ENCODE results near the gene ITCH. TPM values are rescaled to one million over a fixed set of nuclear protein-coding genes. Genes with fewer than 3 reads are reported as not detected.
A peak's percentile ranks its signal among the peaks of the same experiment; 100 is the strongest.
"Not testable (repeated sequence)": the region's sequence is repeated elsewhere in the genome, so short reads cannot be mapped to it uniquely, and the experiment has no call there.

The ITCH gene
- total RNA-seq, 3 donors from 2014 or later = 41.6 to 45.6 (median 45.1) TPM

- not testable (repeated sequence) for ATAC-seq; DNase-seq; H3K36me3 Mint-ChIP-seq (ENCODE audit: insufficient read depth); H3K9me3 Mint-ChIP-seq; H3K4me3 Mint-ChIP-seq; H3K27me3 Mint-ChIP-seq (ENCODE audit: low read depth)
- peaks cover 10% of the 10 kb centered on the region for H3K4me1 Mint-ChIP-seq (ENCODE audit: low read depth)
Observed at GRCh38 chr20:34359729-34360128, 3.3 kb upstream of the ITCH start.

GRCh38 chr20:34362502-34363061 is 491 bp upstream of the ITCH start:
- peaks cover 11% of the 10 kb centered on the region for H3K36me3 Mint-ChIP-seq (ENCODE audit: insufficient read depth)
- H3K4me3 Mint-ChIP-seq = peak overlapping the region; percentile 97
- peaks cover 31% of the 10 kb centered on the region for H3K4me1 Mint-ChIP-seq (ENCODE audit: low read depth)
- no peak for DNase-seq
- no peak for ATAC-seq
- no peaks in the 10 kb centered on the region for H3K9me3 Mint-ChIP-seq
- no peaks in the 10 kb centered on the region for H3K27me3 Mint-ChIP-seq (ENCODE audit: low read depth)

GRCh38 chr20:34363465-34364222 is 571 bp downstream of the ITCH start:
- H3K9me3 Mint-ChIP-seq = no peaks in the 10 kb centered on the region
- no peaks in the 10 kb centered on the region for H3K27me3 Mint-ChIP-seq (ENCODE audit: low read depth)
- H3K36me3 Mint-ChIP-seq (ENCODE audit: insufficient read depth) = peaks cover 12% of the 10 kb centered on the region
- DNase-seq (no peak), ATAC-seq (peak; percentile 59 to 64)
- peaks cover 40% of the 10 kb centered on the region for H3K4me1 Mint-ChIP-seq (ENCODE audit: low read depth)
- H3K4me3 Mint-ChIP-seq = peak overlapping the region; percentile 97

- H3K4me1 Mint-ChIP-seq (ENCODE audit: low read depth) = peaks cover 45% of the 10 kb centered on the region
- ATAC-seq (no peak), DNase-seq (no peak)
- H3K4me3 Mint-ChIP-seq = peak overlapping the region; percentile 97
- H3K27me3 Mint-ChIP-seq (ENCODE audit: low read depth) = no peaks in the 10 kb centered on the region
- H3K9me3 Mint-ChIP-seq = no peaks in the 10 kb centered on the region
- peaks cover 14% of the 10 kb centered on the region for H3K36me3 Mint-ChIP-seq (ENCODE audit: insufficient read depth)
Observed at GRCh38 chr20:34364223-34364506, 1.1 kb downstream of the ITCH start.

- no peak for DNase-seq
- peak overlapping the region; percentile 1 for H3K4me3 Mint-ChIP-seq
- ATAC-seq = no peak
- H3K27me3 Mint-ChIP-seq (ENCODE audit: low read depth) = no peaks in the 10 kb centered on the region
- peaks cover 50% of the 10 kb centered on the region for H3K4me1 Mint-ChIP-seq (ENCODE audit: low read depth)
- no peaks in the 10 kb centered on the region for H3K9me3 Mint-ChIP-seq
- peaks cover 22% of the 10 kb centered on the region for H3K36me3 Mint-ChIP-seq (ENCODE audit: insufficient read depth)
Observed at GRCh38 chr20:34365765-34366213, 2.7 kb downstream of the ITCH start.

- H3K9me3 Mint-ChIP-seq = no peaks in the 10 kb centered on the region
- no peak for DNase-seq
- peaks cover 23% of the 10 kb centered on the region for H3K36me3 Mint-ChIP-seq (ENCODE audit: insufficient read depth)
- H3K4me3 Mint-ChIP-seq = no peak overlapping the region
- ATAC-seq = no peak
- H3K27me3 Mint-ChIP-seq (ENCODE audit: low read depth) = no peaks in the 10 kb centered on the region
- peaks cover 50% of the 10 kb centered on the region for H3K4me1 Mint-ChIP-seq (ENCODE audit: low read depth)
Observed at GRCh38 chr20:34367155-34367554, 4.1 kb downstream of the ITCH start.

GRCh38 chr20:34367911-34368310 is 4.8 kb downstream of the ITCH start:
- DNase-seq; H3K4me3 Mint-ChIP-seq; H3K9me3 Mint-ChIP-seq; ATAC-seq; H3K27me3 Mint-ChIP-seq (ENCODE audit: low read depth): not testable (repeated sequence)
- peaks cover 23% of the 10 kb centered on the region for H3K36me3 Mint-ChIP-seq (ENCODE audit: insufficient read depth)
- peaks cover 50% of the 10 kb centered on the region for H3K4me1 Mint-ChIP-seq (ENCODE audit: low read depth)

GRCh38 chr20:34368547-34368946 is 5.5 kb downstream of the ITCH start:
- H3K4me3 Mint-ChIP-seq = no peak overlapping the region
- ATAC-seq (no peak), DNase-seq (no peak)
- peaks cover 46% of the 10 kb centered on the region for H3K4me1 Mint-ChIP-seq (ENCODE audit: low read depth)
- H3K27me3 Mint-ChIP-seq (ENCODE audit: low read depth) = no peaks in the 10 kb centered on the region
- peaks cover 22% of the 10 kb centered on the region for H3K36me3 Mint-ChIP-seq (ENCODE audit: insufficient read depth)
- H3K9me3 Mint-ChIP-seq = no peaks in the 10 kb centered on the region

- Mint-ChIP-seq H3K4me1 (ENCODE audit: low read depth) (peaks cover 46% of the 10 kb centered on the region), H3K9me3 (no peaks in the 10 kb centered on the region), H3K27me3 (ENCODE audit: low read depth) (no peaks in the 10 kb centered on the region), H3K36me3 (ENCODE audit: insufficient read depth) (peaks cover 23% of the 10 kb centered on the region), H3K4me3 (no peak overlapping the region)
- ATAC-seq = peak; percentile 72 to 75
- DNase-seq = no peak
Observed at GRCh38 chr20:34369265-34369664, 6.2 kb downstream of the ITCH start.

GRCh38 chr20:34370062-34370461 is 7.0 kb downstream of the ITCH start:
- Mint-ChIP-seq H3K27me3 (ENCODE audit: low read depth) (no peaks in the 10 kb centered on the region), H3K4me1 (ENCODE audit: low read depth) (peaks cover 45% of the 10 kb centered on the region), H3K4me3 (no peak overlapping the region), H3K36me3 (ENCODE audit: insufficient read depth) (peaks cover 25% of the 10 kb centered on the region), H3K9me3 (no peaks in the 10 kb centered on the region)
- no peak for ATAC-seq
- no peak for DNase-seq

- ATAC-seq = no peak
- no peak overlapping the region for H3K4me3 Mint-ChIP-seq
- no peak for DNase-seq
- no peaks in the 10 kb centered on the region for H3K9me3 Mint-ChIP-seq
- peaks cover 35% of the 10 kb centered on the region for H3K4me1 Mint-ChIP-seq (ENCODE audit: low read depth)
- no peaks in the 10 kb centered on the region for H3K27me3 Mint-ChIP-seq (ENCODE audit: low read depth)
- peaks cover 18% of the 10 kb centered on the region for H3K36me3 Mint-ChIP-seq (ENCODE audit: insufficient read depth)
Observed at GRCh38 chr20:34373445-34373844, 10.4 kb downstream of the ITCH start.

GRCh38 chr20:34374209-34374760 is 11.2 kb downstream of the ITCH start:
- DNase-seq (no peak), ATAC-seq (no peak)
- no peaks in the 10 kb centered on the region for H3K27me3 Mint-ChIP-seq (ENCODE audit: low read depth)
- no peak overlapping the region for H3K4me3 Mint-ChIP-seq
- no peaks in the 10 kb centered on the region for H3K9me3 Mint-ChIP-seq
- H3K4me1 Mint-ChIP-seq (ENCODE audit: low read depth) = peaks cover 31% of the 10 kb centered on the region
- peaks cover 15% of the 10 kb centered on the region for H3K36me3 Mint-ChIP-seq (ENCODE audit: insufficient read depth)

- ATAC-seq = no peak
- no peak for DNase-seq
- Mint-ChIP-seq H3K4me1 (ENCODE audit: low read depth) (peaks cover 31% of the 10 kb centered on the region), H3K27me3 (ENCODE audit: low read depth) (no peaks in the 10 kb centered on the region), H3K36me3 (ENCODE audit: insufficient read depth) (peaks cover 9% of the 10 kb centered on the region), H3K9me3 (no peaks in the 10 kb centered on the region), H3K4me3 (no peak overlapping the region)
Observed at GRCh38 chr20:34375977-34376430, 12.9 kb downstream of the ITCH start.

- Mint-ChIP-seq H3K36me3 (ENCODE audit: insufficient read depth) (peaks cover 7% of the 10 kb centered on the region), H3K4me3 (no peak overlapping the region), H3K4me1 (ENCODE audit: low read depth) (peaks cover 31% of the 10 kb centered on the region), H3K9me3 (no peaks in the 10 kb centered on the region), H3K27me3 (ENCODE audit: low read depth) (no peaks in the 10 kb centered on the region)
- ATAC-seq (peak; percentile 51 to 70), DNase-seq (no peak)
Observed at GRCh38 chr20:34377072-34377847, 14.2 kb downstream of the ITCH start.
